Epithelial cell of proximal tubule (primary cell): ENCODE data around the gene UBTD1. TPM values are rescaled to one million over a fixed set of nuclear protein-coding genes. Genes with fewer than 3 reads are reported as not detected.

Experiments
- DNase-seq: peaks from one replicate; pipeline ENCODE4 v3.0.0-alpha.2; 2011; ENCODE audit warnings: low read depth
- H3K4me3 ChIP-seq: 2 replicates; pipeline ENCODE4 v1.5.1; 2011; ENCODE audit warnings: low read depth, mild to moderate bottlenecking, low read length
- CTCF ChIP-seq: conservative IDR thresholded peaks from 2 replicates; pipeline ENCODE4 v1.5.1; 2012; ENCODE audit warnings: low read depth, mild to moderate bottlenecking, low read length
- total RNA-seq: library from RNA; depleted of rRNA; stranded (reverse); fragments of >200 nt; gene quantifications from 2 replicates; pipeline ENCODE4 v1.2.3, GENCODE V29; 2015

Gene UBTD1
- 21.6 and 23.6 TPM in 2 replicates for total RNA-seq

- DNase-seq, result no peak
- TF ChIP-seq CTCF, result no peak
- peak within 1 kb of the TSS; percentile 96 for H3K4me3 ChIP-seq
Observed at GRCh38 chr10:97498841-97499560, at the start of gene UBTD1. UBTD1 (plus strand) TSS chr10:97498924; CDS start chr10:97499204, 280 bp downstream.

- no peak for DNase-seq
- no peak overlapping the region for H3K4me3 ChIP-seq
- TF ChIP-seq CTCF, result no peak
Observed at GRCh38 chr10:97450828-97451227, 47.9 kb upstream of the UBTD1 start.

- no peak for TF ChIP-seq CTCF
- H3K4me3 ChIP-seq, result no peak overlapping the region
- no peak for DNase-seq
Observed at GRCh38 chr10:97451605-97452004, 47.1 kb upstream of the UBTD1 start.

- H3K4me3 ChIP-seq, result no peak overlapping the region
- DNase-seq, result no peak
- no peak for TF ChIP-seq CTCF
Observed at GRCh38 chr10:97452352-97452751, 46.4 kb upstream of the UBTD1 start.

- TF ChIP-seq CTCF, result no peak
- no peak for DNase-seq
- no peak overlapping the region for H3K4me3 ChIP-seq
Observed at GRCh38 chr10:97454330-97455036, 44.2 kb upstream of the UBTD1 start.

- H3K4me3 ChIP-seq, result no peak overlapping the region
- no peak for TF ChIP-seq CTCF
- no peak for DNase-seq
Observed at GRCh38 chr10:97456034-97456685, 42.6 kb upstream of the UBTD1 start.
